PC-9 (cell line): ENCODE measurements around the gene TTC17. TPM values are rescaled to one million over a fixed set of nuclear protein-coding genes. Genes with fewer than 3 reads are reported as not detected.

ENCODE experiments used
- BruUV-seq: library from RNA; stranded (reverse); fragments of 400-500 nt; replicated peaks from 2 replicates; lab custom pipeline; 2021; lab: Mats Ljungman, UMichigan
- CTCF ChIA-PET: fragments of 300-600 bp; sonication (Branson Sonifier 250); formaldehyde crosslinking; loops from one replicate; lab custom pipeline; 2022; ENCODE audit warnings: antibody characterized with exemption; lab: Charles Lee
- POLR2A ChIA-PET: fragments of 300-600 bp; sonication (Branson Sonifier 250); formaldehyde crosslinking; loops from one replicate; lab custom pipeline; 2022; ENCODE audit warnings: antibody characterized with exemption; ENCODE audit not compliant: unreplicated experiment; lab: Charles Lee
- DNase-seq, 2 experiments: peaks; one replicate each; pipeline versions ENCODE4 v3.0.0 to v3.0.0-alpha.2; 2015 to 2022; ENCODE audit warnings: mixed read lengths in 1 of 2
- H2AFZ ChIP-seq: fragments of 200-600 bp; sonication (generic); 2 replicates; pipeline ENCODE4 v1.8.1; 2017; ENCODE audit warnings: antibody characterized with exemption
- H3F3A ChIP-seq: fragments of 200-600 bp; sonication (generic); 2 replicates; pipeline ENCODE4 v1.8.1; 2017; ENCODE audit warnings: antibody characterized with exemption, mild to moderate bottlenecking, low read depth; ENCODE audit not compliant: insufficient read depth
- H3K27ac ChIP-seq: fragments of 200-600 bp; sonication (generic); 2 replicates; pipeline ENCODE4 v1.6.1; 2016; ENCODE audit warnings: mixed run types
- H3K27me3 ChIP-seq: fragments of 200-600 bp; sonication (generic); 2 replicates; pipeline ENCODE4 v1.6.1; 2016; ENCODE audit warnings: low read depth, mixed run types; ENCODE audit not compliant: insufficient read depth
- H3K36me3 ChIP-seq: fragments of 200-600 bp; sonication (generic); 2 replicates; pipeline ENCODE4 v1.6.1; 2016; ENCODE audit warnings: low read depth, mixed run types
- H3K4me1 ChIP-seq: fragments of 200-600 bp; sonication (generic); replicated peaks from 2 replicates; pipeline ENCODE4 v1.6.1; 2016; ENCODE audit warnings: mixed run types; ENCODE audit not compliant: insufficient read depth
- H3K4me2 ChIP-seq: fragments of 200-600 bp; sonication (generic); 2 replicates; pipeline ENCODE4 v1.6.1; 2017; ENCODE audit warnings: mixed run types
- H3K4me3 ChIP-seq: fragments of 200-600 bp; sonication (generic); 2 replicates; pipeline ENCODE4 v1.6.1; 2016; ENCODE audit warnings: mixed run types
- H3K79me2 ChIP-seq: fragments of 200-600 bp; sonication (generic); 2 replicates; pipeline ENCODE4 v1.6.1; 2017; ENCODE audit warnings: low read depth, mixed run types
- H3K9me2 ChIP-seq: fragments of 200-600 bp; sonication (generic); 2 replicates; pipeline ENCODE4 v1.8.1; 2017; ENCODE audit warnings: mild to moderate bottlenecking; ENCODE audit not compliant: insufficient read depth
- H3K9me3 ChIP-seq: fragments of 200-600 bp; sonication (generic); 2 replicates; pipeline ENCODE4 v1.8.1; 2016; ENCODE audit warnings: low read depth; ENCODE audit not compliant: insufficient read depth
- H4K20me1 ChIP-seq: fragments of 200-600 bp; sonication (generic); 2 replicates; pipeline ENCODE4 v1.8.1; 2017; ENCODE audit not compliant: insufficient read depth
- EZH2 ChIP-seq: fragments of 200-600 bp; sonication (generic); IDR thresholded peaks from 2 replicates; pipeline ENCODE4 v1.8.0; 2017; ENCODE audit warnings: antibody characterized with exemption, low read depth
- intact Hi-C: fragments of 100-400 bp; cut with micrococcal nuclease; formaldehyde crosslinking; loops from one replicate; pipeline ENCODE4 v1.10.0; 2022; ENCODE audit not compliant: unreplicated experiment
- total RNA-seq: library from RNA; stranded (reverse); gene quantifications from 2 replicates; pipeline ENCODE4 v1.2.3, GENCODE V29; 2021
- TF ChIP-seq, protein P1 (sequence below): fragments of 200-600 bp; sonication (generic); conservative IDR thresholded peaks from 2 replicates; pipeline ENCODE4 v1.6.1; 2017; ENCODE audit warnings: mixed run types, antibody characterized with exemption, mild to moderate bottlenecking, moderate library complexity

TTC17 gene
- total RNA-seq, 1 experiment from 2014 or later, result 81.0 TPM

GRCh38 chr11:43443811-43444210 lies 85.1 kb downstream of the TTC17 start:
- Histone ChIP-seq H3F3A (no peaks in the 10 kb centered on the region), H2AFZ (no peak overlapping the region), H4K20me1 (no peaks in the 10 kb centered on the region), H3K9me2 (no peaks in the 10 kb centered on the region), H3K9me3 (no peaks in the 10 kb centered on the region), H3K27ac (no peak overlapping the region), H3K36me3 (peaks cover 3% of the 10 kb centered on the region; the same call in 1 of the 2 replicates), H3K4me1 (no peaks in the 10 kb centered on the region), H3K4me2 (no peak overlapping the region), H3K27me3 (no peaks in the 10 kb centered on the region), H3K79me2 (no peaks in the 10 kb centered on the region), H3K4me3 (no peak overlapping the region)
- intact Hi-C loops, result no loop called here
- DNase-seq, result peak in 1 of 2 experiments; percentile 2
- no TSS peak for BruUV-seq
- CTCF ChIA-PET, result no interaction called here
- TF ChIP-seq EZH2, result no peak
- TF ChIP-seq, protein P1, sequence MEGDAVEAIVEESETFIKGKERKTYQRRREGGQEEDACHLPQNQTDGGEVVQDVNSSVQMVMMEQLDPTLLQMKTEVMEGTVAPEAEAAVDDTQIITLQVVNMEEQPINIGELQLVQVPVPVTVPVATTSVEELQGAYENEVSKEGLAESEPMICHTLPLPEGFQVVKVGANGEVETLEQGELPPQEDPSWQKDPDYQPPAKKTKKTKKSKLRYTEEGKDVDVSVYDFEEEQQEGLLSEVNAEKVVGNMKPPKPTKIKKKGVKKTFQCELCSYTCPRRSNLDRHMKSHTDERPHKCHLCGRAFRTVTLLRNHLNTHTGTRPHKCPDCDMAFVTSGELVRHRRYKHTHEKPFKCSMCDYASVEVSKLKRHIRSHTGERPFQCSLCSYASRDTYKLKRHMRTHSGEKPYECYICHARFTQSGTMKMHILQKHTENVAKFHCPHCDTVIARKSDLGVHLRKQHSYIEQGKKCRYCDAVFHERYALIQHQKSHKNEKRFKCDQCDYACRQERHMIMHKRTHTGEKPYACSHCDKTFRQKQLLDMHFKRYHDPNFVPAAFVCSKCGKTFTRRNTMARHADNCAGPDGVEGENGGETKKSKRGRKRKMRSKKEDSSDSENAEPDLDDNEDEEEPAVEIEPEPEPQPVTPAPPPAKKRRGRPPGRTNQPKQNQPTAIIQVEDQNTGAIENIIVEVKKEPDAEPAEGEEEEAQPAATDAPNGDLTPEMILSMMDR, result no peak
- POLR2A ChIA-PET, result no interaction called here

DNA sequence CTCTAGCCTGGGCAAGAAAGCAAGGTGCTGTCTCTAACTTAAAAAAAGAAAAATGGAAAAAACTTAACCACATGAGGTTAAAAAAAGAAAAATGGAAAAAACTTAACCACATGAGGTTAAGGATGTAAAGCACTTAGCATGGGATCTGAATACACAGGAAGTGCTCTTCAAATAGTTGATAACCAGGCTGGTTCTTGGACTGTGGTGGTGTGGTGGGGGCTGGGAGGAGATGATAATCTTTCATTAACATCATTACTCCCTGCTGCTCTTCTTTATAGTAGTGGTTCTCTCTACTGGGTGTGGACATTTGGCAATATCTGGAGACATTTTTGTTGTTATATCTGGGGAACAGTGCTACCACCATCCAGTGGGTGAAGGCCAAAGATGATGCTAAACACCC lies 88.4 kb downstream of the TTC17 start:
- H3K79me2 ChIP-seq, result no peaks in the 10 kb centered on the region
- TF ChIP-seq EZH2, result no peak
- no peak for DNase-seq
- H2AFZ ChIP-seq, result no peak overlapping the region
- no peaks in the 10 kb centered on the region for H3F3A ChIP-seq
- intact Hi-C loops, result no loop called here
- no peak overlapping the region for H3K4me2 ChIP-seq
- no peak overlapping the region for H3K27ac ChIP-seq
- no TSS peak for BruUV-seq
- H3K9me2 ChIP-seq, result no peaks in the 10 kb centered on the region
- H3K36me3 ChIP-seq, result peaks cover 27% of the 10 kb centered on the region
- no peaks in the 10 kb centered on the region for H3K27me3 ChIP-seq
- no peak overlapping the region for H3K4me3 ChIP-seq
- ChIA-PET CTCF (no interaction called here), POLR2A (no interaction called here)
- H3K9me3 ChIP-seq, result no peaks in the 10 kb centered on the region
- no peaks in the 10 kb centered on the region for H3K4me1 ChIP-seq
- no peaks in the 10 kb centered on the region for H4K20me1 ChIP-seq

- H3F3A ChIP-seq, result peaks cover 4% of the 10 kb centered on the region; the same call in 1 of the 2 replicates
- no peak overlapping the region for H3K4me3 ChIP-seq
- H3K4me1 ChIP-seq, result no peaks in the 10 kb centered on the region
- no peak overlapping the region for H3K4me2 ChIP-seq
- no peaks in the 10 kb centered on the region for H3K79me2 ChIP-seq
- no peaks in the 10 kb centered on the region for H3K9me3 ChIP-seq
- no peaks in the 10 kb centered on the region for H3K27me3 ChIP-seq
- H4K20me1 ChIP-seq, result no peaks in the 10 kb centered on the region
- intact Hi-C loops, result no loop called here
- no peaks in the 10 kb centered on the region for H3K9me2 ChIP-seq
- DNase-seq, result no peak
- no peaks in the 10 kb centered on the region for H3K36me3 ChIP-seq
- ChIA-PET CTCF (no interaction called here), POLR2A (no interaction called here)
- H2AFZ ChIP-seq, result no peak overlapping the region
- no TSS peak for BruUV-seq
- no peak overlapping the region for H3K27ac ChIP-seq
- TF ChIP-seq EZH2, result no peak
- TF ChIP-seq, protein P1, result no peak
Observed at GRCh38 chr11:43458486-43458885, 99.8 kb downstream of the TTC17 start.

GRCh38 chr11:43459246-43459645 lies 100.5 kb downstream of the TTC17 start:
- Histone ChIP-seq H3K79me2 (no peaks in the 10 kb centered on the region), H4K20me1 (no peaks in the 10 kb centered on the region), H3F3A (no peaks in the 10 kb centered on the region), H2AFZ (no peak overlapping the region), H3K27me3 (no peaks in the 10 kb centered on the region), H3K9me3 (no peaks in the 10 kb centered on the region), H3K4me3 (no peak overlapping the region), H3K4me1 (no peaks in the 10 kb centered on the region), H3K27ac (no peak overlapping the region), H3K9me2 (no peaks in the 10 kb centered on the region), H3K36me3 (no peaks in the 10 kb centered on the region), H3K4me2 (no peak overlapping the region)
- BruUV-seq, result no TSS peak
- ChIA-PET CTCF (no interaction called here), POLR2A (no interaction called here)
- intact Hi-C loops, result no loop called here
- DNase-seq, result no peak
- no peak for TF ChIP-seq EZH2
- TF ChIP-seq, protein P1, result no peak
